Urinary bladder (tissue), 4 donors: ENCODE measurements around the gene KCNE2. TPM values are rescaled to one million over a fixed set of nuclear protein-coding genes. Genes with fewer than 3 reads are reported as not detected.

Source experiments
- DNase-seq: peaks from one replicate; pipeline ENCODE4 v3.0.0-alpha.2; 2015; ENCODE audit errors: extremely low spot score
- H3K27ac ChIP-seq: one replicate; pipeline ENCODE4 v1.5.1; 2013; ENCODE audit warnings: low read depth, mild to moderate bottlenecking, moderate library complexity
- H3K36me3 ChIP-seq: one replicate; pipeline ENCODE4 v1.6.1; 2013; ENCODE audit warnings: mild to moderate bottlenecking, moderate library complexity; ENCODE audit not compliant: insufficient read depth
- H3K4me1 ChIP-seq: one replicate; pipeline ENCODE4 v1.6.1; 2013; ENCODE audit warnings: mild to moderate bottlenecking, moderate library complexity; ENCODE audit not compliant: insufficient read depth
- H3K4me3 ChIP-seq: one replicate; pipeline ENCODE4 v1.5.1; 2013; ENCODE audit warnings: low read depth, low read length
- WGBS: extraction: QIAGEN DNeasy Blood & Tissue Kit; methylation state at CpG from one replicate; pipeline ENCODE4 v1.1.7; 2013; 5-methylcytosine and 5-hydroxymethylcytosine counted together
- polyA plus RNA-seq: library from polyadenylated mRNA; stranded (reverse); fragments of 200-250 nt; gene quantifications from one replicate; pipeline ENCODE4 v1.2.3, GENCODE V29; 2013
- total RNA-seq: library from RNA; depleted of rRNA; stranded (reverse); fragments of >200 nt; gene quantifications from one replicate; pipeline ENCODE4 v1.2.3, GENCODE V29; 2014
- donor health status: healthy with polysubstance abuse.
- donor health status: healthy.

Gene KCNE2
- not detected for total RNA-seq
- polyA plus RNA-seq, result 0.13 TPM

GRCh38 chr21:34363733-34364132, at the start of gene KCNE2:
TSS of gene KCNE2 (plus strand) at chr21:34364006. CDS start at chr21:34370479, 6,473 bp downstream.
- no peaks in the 10 kb centered on the region for H3K36me3 ChIP-seq
- no peak within 1 kb of the TSS for H3K27ac ChIP-seq
- H3K4me1 ChIP-seq, result no peaks in the 10 kb centered on the region
- H3K4me3 ChIP-seq, result no peak within 1 kb of the TSS
- WGBS, result 79% methylated on average over 3 of the region's 3 CpGs
- DNase-seq, result no peak

DNA sequence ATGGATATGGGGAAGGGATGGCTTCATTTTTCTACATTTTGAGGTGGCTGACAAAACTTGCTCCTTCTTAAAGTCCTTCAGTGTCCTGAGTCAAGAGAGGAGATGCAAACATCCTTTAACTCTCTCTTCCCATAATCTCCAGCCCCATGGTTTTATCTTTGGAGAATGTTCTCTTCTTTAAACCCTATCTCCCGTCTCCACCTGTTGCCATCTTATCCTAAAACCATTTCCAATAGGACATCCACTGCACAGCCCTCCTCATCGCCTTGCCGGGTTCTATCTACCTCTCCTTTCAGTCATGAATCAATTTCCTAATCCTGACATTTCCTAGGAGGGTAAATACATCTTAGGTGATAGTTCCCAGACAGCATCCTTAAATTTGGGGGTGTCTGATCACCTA, 44.2 kb upstream of the KCNE2 start:
- WGBS, result 91% methylated on average over 3 of the region's 3 CpGs
- Histone ChIP-seq H3K4me1 (no peaks in the 10 kb centered on the region), H3K27ac (no peak overlapping the region), H3K4me3 (no peak overlapping the region), H3K36me3 (no peaks in the 10 kb centered on the region)
- DNase-seq, result no peak

- Histone ChIP-seq H3K4me3 (no peak overlapping the region), H3K4me1 (no peaks in the 10 kb centered on the region), H3K36me3 (no peaks in the 10 kb centered on the region), H3K27ac (no peak overlapping the region)
- DNase-seq, result no peak
- 91% methylated on average over 4 of the region's 4 CpGs for WGBS
Observed at GRCh38 chr21:34320011-34320410, 43.8 kb upstream of the KCNE2 start.

DNA sequence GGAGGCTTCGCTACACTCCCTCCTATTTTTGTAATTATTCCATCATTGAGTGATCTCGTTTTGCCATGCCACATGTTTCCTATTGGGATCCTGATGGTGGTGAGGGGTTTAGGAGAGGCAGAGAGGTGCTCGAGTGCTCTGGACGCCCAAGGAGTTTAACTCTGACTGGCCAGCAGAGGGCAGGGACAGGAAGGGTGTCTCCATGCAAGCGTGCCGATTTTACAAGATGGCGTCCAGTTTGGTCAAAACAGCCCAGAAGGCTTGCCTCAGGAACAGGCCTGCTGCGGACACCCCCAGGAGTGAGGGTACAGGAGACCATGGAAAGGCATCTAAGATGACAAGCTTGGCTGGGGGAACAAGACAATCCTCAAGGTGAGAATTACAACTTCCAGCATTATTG, 33.8 kb upstream of the KCNE2 start:
- no peaks in the 10 kb centered on the region for H3K4me1 ChIP-seq
- 94% methylated on average over 8 of the region's 8 CpGs for WGBS
- no peak for DNase-seq

DNA sequence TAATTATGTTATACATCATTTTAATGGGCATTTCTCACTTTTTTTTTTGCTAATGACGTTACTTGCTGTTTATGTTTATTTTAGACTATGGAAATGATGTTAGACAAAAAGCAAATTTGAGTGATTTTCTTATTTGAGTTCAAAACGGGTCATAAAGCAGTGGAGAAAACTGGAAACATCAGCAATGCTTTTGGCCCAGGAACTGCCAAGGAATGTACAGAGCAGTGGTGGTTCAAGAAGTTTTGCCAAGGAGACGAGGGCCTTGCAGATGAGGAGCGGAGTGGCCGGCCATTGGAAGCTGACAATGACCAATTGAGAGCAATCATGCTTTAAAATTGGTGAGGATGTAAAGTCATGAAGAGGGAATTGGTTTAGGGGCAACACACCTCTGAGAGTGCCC, 32.1 kb upstream of the KCNE2 start:
- WGBS, result 82% methylated on average over 5 of the region's 5 CpGs
- no peak for DNase-seq
- no peaks in the 10 kb centered on the region for H3K36me3 ChIP-seq
- no peak overlapping the region for H3K4me3 ChIP-seq
- H3K27ac ChIP-seq, result no peak overlapping the region
- H3K4me1 ChIP-seq, result no peaks in the 10 kb centered on the region

More for the DNA sequence above, 33.8 kb upstream of the KCNE2 start:
- H3K27ac ChIP-seq, result no peak overlapping the region
- H3K4me3 ChIP-seq, result no peak overlapping the region
- H3K36me3 ChIP-seq, result no peaks in the 10 kb centered on the region

- no peaks in the 10 kb centered on the region for H3K36me3 ChIP-seq
- 97% methylated on average over 6 of the region's 6 CpGs for WGBS
- DNase-seq, result no peak
- no peak overlapping the region for H3K27ac ChIP-seq
- H3K4me3 ChIP-seq, result no peak overlapping the region
- no peaks in the 10 kb centered on the region for H3K4me1 ChIP-seq
Observed at GRCh38 chr21:34332347-34332746, 31.5 kb upstream of the KCNE2 start.

GRCh38 chr21:34333121-34333739, 30.6 kb upstream of the KCNE2 start:
- DNase-seq, result no peak
- Histone ChIP-seq H3K27ac (no peak overlapping the region), H3K4me3 (no peak overlapping the region), H3K36me3 (no peaks in the 10 kb centered on the region), H3K4me1 (no peaks in the 10 kb centered on the region)
- 88% methylated on average over 13 of the region's 13 CpGs for WGBS

DNA sequence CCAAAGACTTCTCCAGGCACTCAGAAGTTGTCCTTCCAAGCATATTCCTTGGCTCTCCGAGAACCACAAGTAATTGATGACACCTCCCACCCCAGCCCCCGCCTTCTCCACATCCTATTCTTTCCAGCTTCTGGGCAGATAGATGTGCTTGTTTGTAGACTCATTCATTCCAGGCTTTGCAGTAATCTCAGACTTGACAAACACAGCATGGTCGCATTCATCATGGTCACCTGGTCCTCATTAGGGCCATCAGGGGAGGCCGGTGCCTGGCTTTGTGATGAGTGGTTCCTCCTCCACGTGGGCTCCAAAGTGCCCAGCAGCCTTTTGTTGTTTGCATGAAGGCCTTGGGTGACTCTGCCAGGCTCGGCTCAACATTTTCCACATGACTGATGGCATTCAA, 28.5 kb upstream of the KCNE2 start:
- H3K36me3 ChIP-seq, result no peaks in the 10 kb centered on the region
- DNase-seq, result no peak
- 78% methylated on average over 6 of the region's 6 CpGs for WGBS
- no peak overlapping the region for H3K4me3 ChIP-seq
- no peaks in the 10 kb centered on the region for H3K4me1 ChIP-seq
- H3K27ac ChIP-seq, result no peak overlapping the region

DNA sequence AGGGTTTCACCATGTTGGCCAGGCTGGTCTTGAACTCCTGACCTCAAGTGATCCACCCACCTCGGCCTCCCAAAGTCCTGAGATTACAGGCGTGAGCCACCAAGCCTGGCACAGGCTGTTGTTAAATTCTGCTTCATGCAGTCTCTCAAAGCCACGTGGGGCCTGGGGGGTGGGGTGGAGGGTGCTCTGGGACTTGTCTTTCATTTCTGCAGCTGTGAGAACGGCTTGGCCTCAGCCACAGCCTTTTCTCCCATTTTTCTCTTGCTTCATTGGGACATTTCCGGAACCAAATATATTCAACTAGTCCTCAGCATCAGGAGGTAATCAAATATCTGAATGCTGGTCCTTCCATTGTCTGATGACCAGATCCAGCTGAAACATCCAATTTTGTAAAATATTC, 27.6 kb upstream of the KCNE2 start:
- DNase-seq, result no peak
- Histone ChIP-seq H3K36me3 (no peaks in the 10 kb centered on the region), H3K4me1 (no peaks in the 10 kb centered on the region), H3K27ac (no peak overlapping the region), H3K4me3 (no peak overlapping the region)
- WGBS, result 62% methylated on average over 5 of the region's 5 CpGs

DNA sequence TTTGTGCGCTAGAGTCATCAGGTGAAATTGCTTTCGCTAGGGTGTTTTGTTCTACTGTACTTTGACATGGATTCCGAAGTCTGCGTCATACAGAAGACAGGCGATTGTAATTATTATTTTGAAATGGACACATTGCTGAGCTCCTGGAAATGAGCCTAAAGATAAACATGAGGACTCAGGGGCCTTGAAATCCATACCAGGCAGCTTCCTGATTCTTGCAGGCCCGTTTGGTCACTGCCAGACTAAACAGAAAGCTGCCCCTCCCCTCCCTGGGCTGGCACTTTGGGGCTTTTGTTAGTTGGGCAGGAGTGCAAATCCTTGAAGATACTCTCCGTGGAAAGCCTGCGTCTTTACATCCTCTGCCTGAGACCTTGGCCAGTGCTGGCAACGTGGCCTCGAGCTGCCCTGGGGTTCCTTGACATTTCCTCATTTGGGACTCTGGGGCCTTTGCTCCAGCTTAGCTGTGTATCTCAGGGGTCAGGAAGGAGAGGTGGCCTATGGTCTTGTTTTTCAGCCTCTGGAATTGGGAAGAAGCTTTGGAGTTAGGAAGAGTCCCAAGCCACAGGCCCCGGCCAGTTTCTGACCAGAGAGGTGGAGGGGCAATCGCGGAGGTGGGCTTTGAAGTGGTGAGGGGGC, 26.9 kb upstream of the KCNE2 start:
- DNase-seq, result no peak
- Histone ChIP-seq H3K36me3 (no peaks in the 10 kb centered on the region), H3K4me3 (no peak overlapping the region), H3K4me1 (no peaks in the 10 kb centered on the region), H3K27ac (no peak overlapping the region)
- WGBS, result 58% methylated on average over 13 of the region's 13 CpGs

DNA sequence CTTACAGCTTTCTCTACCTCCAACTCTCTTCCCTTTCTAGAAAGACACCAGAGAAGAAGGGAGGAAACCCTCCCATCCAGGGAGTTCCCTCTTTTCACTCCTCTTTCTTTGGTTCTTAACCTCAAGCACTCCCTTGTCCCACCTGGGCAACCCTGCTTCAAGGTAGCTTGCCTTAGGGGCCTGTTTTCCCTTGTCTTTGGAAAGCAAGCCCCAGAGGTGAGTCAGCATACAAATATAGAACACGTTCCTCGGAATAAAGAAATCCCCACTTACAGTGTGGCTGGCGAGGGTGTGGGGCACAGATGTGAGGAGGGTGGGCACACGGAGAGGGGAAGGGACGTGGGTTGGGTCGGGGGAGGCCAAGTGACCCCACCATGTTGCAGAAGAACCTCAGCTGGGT, 26.1 kb upstream of the KCNE2 start:
- 59% methylated on average over 6 of the region's 6 CpGs for WGBS
- no peak for DNase-seq
- Histone ChIP-seq H3K27ac (no peak overlapping the region), H3K4me1 (no peaks in the 10 kb centered on the region), H3K4me3 (no peak overlapping the region), H3K36me3 (no peaks in the 10 kb centered on the region)

GRCh38 chr21:34338226-34338625, 25.6 kb upstream of the KCNE2 start:
- Histone ChIP-seq H3K4me3 (no peak overlapping the region), H3K36me3 (no peaks in the 10 kb centered on the region), H3K4me1 (no peaks in the 10 kb centered on the region), H3K27ac (no peak overlapping the region)
- 95% methylated on average over 8 of the region's 8 CpGs for WGBS
- no peak for DNase-seq

DNA sequence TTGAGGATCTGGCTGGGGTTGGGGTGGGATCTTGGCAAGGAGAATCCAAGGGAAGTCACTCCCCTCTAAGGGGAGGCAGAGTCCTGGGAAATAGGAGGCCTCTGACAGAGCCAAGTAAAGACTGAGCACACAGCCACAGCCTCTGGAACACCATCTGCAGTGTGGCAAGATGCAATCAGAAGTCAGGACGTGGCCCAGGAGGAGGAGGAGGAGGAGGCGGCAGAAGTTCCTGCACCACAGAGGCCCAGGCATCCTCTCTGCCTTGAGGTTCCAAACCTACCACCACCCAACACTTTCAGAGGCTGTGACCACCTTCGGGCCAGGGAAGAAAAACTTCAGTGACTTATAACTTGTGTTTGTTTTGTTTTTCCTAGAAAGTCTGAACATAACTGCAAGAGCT, 23.7 kb upstream of the KCNE2 start:
- Histone ChIP-seq H3K4me1 (no peaks in the 10 kb centered on the region), H3K27ac (no peak overlapping the region), H3K4me3 (no peak overlapping the region), H3K36me3 (no peaks in the 10 kb centered on the region)
- 79% methylated on average over 3 of the region's 3 CpGs for WGBS
- no peak for DNase-seq

- Histone ChIP-seq H3K4me3 (no peak overlapping the region), H3K36me3 (no peaks in the 10 kb centered on the region), H3K4me1 (no peaks in the 10 kb centered on the region), H3K27ac (no peak overlapping the region)
- no peak for DNase-seq
- 93% methylated on average over 5 of the region's 5 CpGs for WGBS
Observed at GRCh38 chr21:34342476-34342875, 21.3 kb upstream of the KCNE2 start.
